Myocyte (in vitro differentiated cells): ENCODE data around the gene ROBO4. TPM values are rescaled to one million over a fixed set of nuclear protein-coding genes. Genes with fewer than 3 reads are reported as not detected.

ENCODE experiments used
- DNase-seq: peaks from one replicate; pipeline ENCODE4 v3.0.0-alpha.2; 2012; ENCODE audit warnings: low read depth
- total RNA-seq: library from RNA; depleted of rRNA; stranded (reverse); fragments of >200 nt; gene quantifications from 2 replicates; pipeline ENCODE4 v1.2.3, GENCODE V29; 2014

Gene ROBO4
- total RNA-seq, 1 donor from 2014 or later = 3.4 TPM

- no peak for DNase-seq
Observed at GRCh38 chr11:124890683-124891372, 6.8 kb downstream of the ROBO4 start.

- DNase-seq = no peak
Observed at GRCh38 chr11:124890151-124890550, 7.5 kb downstream of the ROBO4 start.

- DNase-seq = no peak
Observed at GRCh38 chr11:124889191-124890091, 8.2 kb downstream of the ROBO4 start.

GRCh38 chr11:124887667-124888013, 10.0 kb downstream of the ROBO4 start:
- DNase-seq = no peak

GRCh38 chr11:124886978-124887666, 10.5 kb downstream of the ROBO4 start:
- DNase-seq = no peak

- DNase-seq = no peak
Observed at GRCh38 chr11:124886476-124886875, 11.2 kb downstream of the ROBO4 start.

- DNase-seq = no peak
Observed at GRCh38 chr11:124884869-124885479, 12.7 kb downstream of the ROBO4 start.

- no peak for DNase-seq
Observed at GRCh38 chr11:124884340-124884739, 13.3 kb downstream of the ROBO4 start.

GRCh38 chr11:124882339-124883071, 15.2 kb downstream of the ROBO4 start:
- DNase-seq = peak; percentile 67

GRCh38 chr11:124880958-124881357, 16.7 kb downstream of the ROBO4 start:
- no peak for DNase-seq

GRCh38 chr11:124880290-124880611, 17.4 kb downstream of the ROBO4 start:
- DNase-seq = no peak

- no peak for DNase-seq
Observed at GRCh38 chr11:124879493-124880289, 18.0 kb downstream of the ROBO4 start.

- no peak for DNase-seq
Observed at GRCh38 chr11:124878759-124879492, 18.7 kb downstream of the ROBO4 start.

GRCh38 chr11:124877910-124878758, 19.5 kb downstream of the ROBO4 start:
- DNase-seq = no peak

- no peak for DNase-seq
Observed at GRCh38 chr11:124877631-124877909, 20.1 kb downstream of the ROBO4 start.

- no peak for DNase-seq
Observed at GRCh38 chr11:124876818-124877630, 20.6 kb downstream of the ROBO4 start.

- peak; percentile 93 for DNase-seq
Observed at GRCh38 chr11:124875943-124876817, 21.5 kb downstream of the ROBO4 start.
